HFFc6 (cell line): ENCODE results near the gene RTN4R. TPM values are rescaled to one million over a fixed set of nuclear protein-coding genes. Genes with fewer than 3 reads are reported as not detected.

Experiments used
- DNase-seq: peaks from one replicate; pipeline ENCODE4 v3.0.0-alpha.2; 2018
- H3K27ac Mint-ChIP-seq: 2 replicates; pipeline ENCODE4 v1.8.0; 2020; ENCODE audit warnings: mild to moderate bottlenecking, mixed read lengths
- H3K27me3 Mint-ChIP-seq: 2 replicates; pipeline ENCODE4 v1.8.0; 2021; ENCODE audit warnings: mild to moderate bottlenecking, moderate library complexity, mixed read lengths; ENCODE audit not compliant: insufficient read depth
- H3K36me3 Mint-ChIP-seq: 2 replicates; pipeline ENCODE4 v1.8.0; 2021; ENCODE audit warnings: low read depth, mixed read lengths
- H3K4me1 Mint-ChIP-seq: 2 replicates; pipeline ENCODE4 v1.8.0; 2020; ENCODE audit warnings: low read depth, mixed read lengths
- H3K4me3 Mint-ChIP-seq: 2 replicates; pipeline ENCODE4 v1.8.0; 2020; ENCODE audit warnings: mild to moderate bottlenecking, moderate library complexity, mixed read lengths
- H3K9me3 Mint-ChIP-seq: 2 replicates; pipeline ENCODE4 v1.8.0; 2020; ENCODE audit warnings: mild to moderate bottlenecking, mixed read lengths
- CTCF ChIP-seq: fragments of 200-600 bp; sonication (generic); IDR thresholded peaks from 2 replicates; pipeline ENCODE4 v1.5.0; 2021; ENCODE audit warnings: antibody characterized with exemption, mild to moderate bottlenecking
- total RNA-seq, 6 experiments: library from RNA; stranded (reverse); fragmentation: NEBNext Ultra II Directional; extraction: Animal tissue kit (Norgen Biotek cat#: 25700); gene quantifications; 2 replicates in 1 of 6; 3 replicates in 5 of 6; pipeline ENCODE4 v1.2.3, GENCODE V29; 2021

The RTN4R gene
- total RNA-seq, 6 experiments from 2014 or later = 0.14 to 0.85 (median 0.35) TPM

GRCh38 chr22:20228939-20229272 is 39.2 kb downstream of the RTN4R start:
- peaks cover 7% of the 10 kb centered on the region; the same call in 1 of the 2 replicates for H3K36me3 Mint-ChIP-seq
- no peaks in the 10 kb centered on the region for H3K4me1 Mint-ChIP-seq
- H3K9me3 Mint-ChIP-seq = peaks cover 12% of the 10 kb centered on the region; the same call in 1 of the 2 replicates
- H3K27me3 Mint-ChIP-seq = peaks cover 23% of the 10 kb centered on the region
- TF ChIP-seq CTCF = no peak
- no peak overlapping the region for H3K27ac Mint-ChIP-seq
- no peak for DNase-seq
- no peak overlapping the region for H3K4me3 Mint-ChIP-seq

- TF ChIP-seq CTCF = no peak
- Mint-ChIP-seq H3K27me3 (peaks cover 25% of the 10 kb centered on the region), H3K27ac (no peak overlapping the region), H3K9me3 (peaks cover 12% of the 10 kb centered on the region; the same call in 1 of the 2 replicates), H3K4me1 (no peaks in the 10 kb centered on the region), H3K4me3 (no peak overlapping the region), H3K36me3 (peaks cover 7% of the 10 kb centered on the region; the same call in 1 of the 2 replicates)
- no peak for DNase-seq
These were observed 39.8 kb downstream of the RTN4R start for GRCh38 chr22:20228055-20228938.

GRCh38 chr22:20227363-20227762 is 40.8 kb downstream of the RTN4R start:
- Mint-ChIP-seq H3K36me3 (peaks cover 7% of the 10 kb centered on the region; the same call in 1 of the 2 replicates), H3K27ac (no peak overlapping the region), H3K4me3 (no peak overlapping the region), H3K4me1 (no peaks in the 10 kb centered on the region), H3K9me3 (peaks cover 12% of the 10 kb centered on the region; the same call in 1 of the 2 replicates), H3K27me3 (peaks cover 22% of the 10 kb centered on the region)
- TF ChIP-seq CTCF = no peak
- DNase-seq = no peak

GRCh38 chr22:20226760-20227350 is 41.3 kb downstream of the RTN4R start:
- Mint-ChIP-seq H3K4me3 (no peak overlapping the region), H3K27ac (no peak overlapping the region), H3K4me1 (no peaks in the 10 kb centered on the region), H3K36me3 (peaks cover 7% of the 10 kb centered on the region; the same call in 1 of the 2 replicates), H3K27me3 (peaks cover 19% of the 10 kb centered on the region), H3K9me3 (peaks cover 12% of the 10 kb centered on the region; the same call in 1 of the 2 replicates)
- TF ChIP-seq CTCF = no peak
- DNase-seq = no peak

- no peaks in the 10 kb centered on the region for H3K4me1 Mint-ChIP-seq
- DNase-seq = no peak
- no peak overlapping the region for H3K4me3 Mint-ChIP-seq
- H3K9me3 Mint-ChIP-seq = peaks cover 12% of the 10 kb centered on the region; the same call in 1 of the 2 replicates
- no peak overlapping the region for H3K27ac Mint-ChIP-seq
- peaks cover 20% of the 10 kb centered on the region for H3K27me3 Mint-ChIP-seq
- peaks cover 7% of the 10 kb centered on the region; the same call in 1 of the 2 replicates for H3K36me3 Mint-ChIP-seq
- no peak for TF ChIP-seq CTCF
These were observed 41.9 kb downstream of the RTN4R start for GRCh38 chr22:20226077-20226716.
